H1 (cell line): ENCODE data around the gene AIG1.

Experiments
- BACH1 ChIP-seq: IDR thresholded peaks from 2 replicates; pipeline ENCODE4 v1.6.1; 2012; ENCODE audit warnings: low read length, improper control_type of control experiment
- CHD2 ChIP-seq: IDR thresholded peaks from 2 replicates; pipeline ENCODE4 v1.6.1; 2012; ENCODE audit warnings: low read length, improper control_type of control experiment
- EP300 ChIP-seq, 2 experiments: IDR thresholded peaks; 1 replicate in 1 of 2; 2 replicates in 1 of 2; pipeline ENCODE4 v1.6.1; 2011 to 2012; ENCODE audit warnings: low read depth in 2 of 2, low read length in 2 of 2, mild to moderate bottlenecking in 2 of 2, borderline replicate concordance in 1 of 2, inconsistent platforms in 1 of 2, moderate library complexity in 1 of 2
- EZH2 ChIP-seq: fragments of 200-600 bp; sonication (generic); IDR thresholded peaks from 2 replicates; pipeline ENCODE4 v1.7.1; 2012; ENCODE audit warnings: low read depth, mild to moderate bottlenecking, moderate library complexity, low read length, inconsistent platforms; ENCODE audit not compliant: severe bottlenecking
- POLR2A ChIP-seq, 2 experiments: IDR thresholded peaks; 1 replicate in 1 of 2; 2 replicates in 1 of 2; pipeline ENCODE4 v1.6.1; 2011; ENCODE audit warnings: low read depth in 2 of 2, low read length in 2 of 2, mild to moderate bottlenecking in 2 of 2; ENCODE audit errors: control extremely low read depth in 1 of 2
- SIN3A ChIP-seq, 2 experiments: IDR thresholded peaks in 1 of 2; conservative IDR thresholded peaks in 1 of 2; 2 replicates each; pipeline ENCODE4 v1.6.1; 2011 to 2012; ENCODE audit warnings: low read length in 2 of 2, improper control_type of control experiment in 1 of 2, low read depth in 1 of 2, mild to moderate bottlenecking in 1 of 2
- SP4 ChIP-seq: IDR thresholded peaks from 2 replicates; pipeline ENCODE4 v1.6.1; 2012; ENCODE audit warnings: low read length, inconsistent platforms
- TF ChIP-seq, protein P1 (sequence below): IDR thresholded peaks from 2 replicates; pipeline ENCODE4 v1.6.1; 2012; ENCODE audit warnings: inconsistent platforms
- TF ChIP-seq, protein P2 (sequence below), 3 experiments: IDR thresholded peaks; 1 replicate in 2 of 3; 2 replicates in 1 of 3; pipeline versions ENCODE4 v1.5.1 to v1.6.1; 2011; ENCODE audit warnings: low read length in 3 of 3, mild to moderate bottlenecking in 3 of 3, inconsistent platforms in 2 of 3, low read depth in 1 of 3, moderate library complexity in 1 of 3; ENCODE audit not compliant: insufficient read depth in 1 of 3; ENCODE audit errors: control extremely low read depth in 1 of 3
- TF ChIP-seq, protein P3 (sequence below): IDR thresholded peaks from 2 replicates; pipeline ENCODE4 v1.6.1; 2012; ENCODE audit warnings: inconsistent platforms

DNA sequence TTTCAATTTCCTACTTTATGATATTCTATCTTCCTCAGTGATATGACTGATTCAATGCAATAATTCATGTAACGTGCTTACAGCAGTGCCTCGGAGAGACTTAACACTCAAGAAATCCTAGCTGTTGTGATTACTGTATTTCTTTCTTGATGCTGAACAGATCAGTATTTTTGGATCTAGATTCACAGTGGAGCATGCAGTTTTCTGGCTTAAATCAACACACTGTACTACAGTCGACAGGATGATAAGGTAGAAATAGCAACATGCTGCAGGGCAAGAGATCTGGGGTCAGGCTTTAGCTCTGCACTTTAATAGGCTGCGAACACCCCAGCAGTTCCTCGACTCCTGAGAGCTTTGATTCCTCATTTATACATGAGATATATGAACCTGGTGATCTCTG lies 161.0 kb downstream of the AIG1 start:
- TF ChIP-seq, protein P1, sequence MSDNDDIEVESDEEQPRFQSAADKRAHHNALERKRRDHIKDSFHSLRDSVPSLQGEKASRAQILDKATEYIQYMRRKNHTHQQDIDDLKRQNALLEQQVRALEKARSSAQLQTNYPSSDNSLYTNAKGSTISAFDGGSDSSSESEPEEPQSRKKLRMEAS, result no peak
- TF ChIP-seq EP300 (IDR thresholded peaks at IDR 0.05; ENCODE audit: borderline replicate concordance in 1 of 2, low read depth in 2 of 2, low read length in 2 of 2) (no peak), SP4 (no peak), POLR2A (IDR thresholded peaks at IDR 0.05; ENCODE audit: control extremely low read depth in 1 of 2, low read depth in 2 of 2, low read length in 2 of 2) (no peak), SIN3A (conservative IDR thresholded peaks at IDR 0.05 in 1 of 2, IDR thresholded peaks at IDR 0.05 in 1 of 2; ENCODE audit: low read depth in 1 of 2, low read length in 2 of 2) (no peak), CHD2 (no peak), BACH1 (no peak), EZH2 (no peak)
- TF ChIP-seq, protein P2, sequence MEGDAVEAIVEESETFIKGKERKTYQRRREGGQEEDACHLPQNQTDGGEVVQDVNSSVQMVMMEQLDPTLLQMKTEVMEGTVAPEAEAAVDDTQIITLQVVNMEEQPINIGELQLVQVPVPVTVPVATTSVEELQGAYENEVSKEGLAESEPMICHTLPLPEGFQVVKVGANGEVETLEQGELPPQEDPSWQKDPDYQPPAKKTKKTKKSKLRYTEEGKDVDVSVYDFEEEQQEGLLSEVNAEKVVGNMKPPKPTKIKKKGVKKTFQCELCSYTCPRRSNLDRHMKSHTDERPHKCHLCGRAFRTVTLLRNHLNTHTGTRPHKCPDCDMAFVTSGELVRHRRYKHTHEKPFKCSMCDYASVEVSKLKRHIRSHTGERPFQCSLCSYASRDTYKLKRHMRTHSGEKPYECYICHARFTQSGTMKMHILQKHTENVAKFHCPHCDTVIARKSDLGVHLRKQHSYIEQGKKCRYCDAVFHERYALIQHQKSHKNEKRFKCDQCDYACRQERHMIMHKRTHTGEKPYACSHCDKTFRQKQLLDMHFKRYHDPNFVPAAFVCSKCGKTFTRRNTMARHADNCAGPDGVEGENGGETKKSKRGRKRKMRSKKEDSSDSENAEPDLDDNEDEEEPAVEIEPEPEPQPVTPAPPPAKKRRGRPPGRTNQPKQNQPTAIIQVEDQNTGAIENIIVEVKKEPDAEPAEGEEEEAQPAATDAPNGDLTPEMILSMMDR (IDR thresholded peaks at IDR 0.05; ENCODE audit: control extremely low read depth in 1 of 3, insufficient read depth in 1 of 3, low read depth in 1 of 3, low read length in 3 of 3), result no peak
- TF ChIP-seq, protein P3, sequence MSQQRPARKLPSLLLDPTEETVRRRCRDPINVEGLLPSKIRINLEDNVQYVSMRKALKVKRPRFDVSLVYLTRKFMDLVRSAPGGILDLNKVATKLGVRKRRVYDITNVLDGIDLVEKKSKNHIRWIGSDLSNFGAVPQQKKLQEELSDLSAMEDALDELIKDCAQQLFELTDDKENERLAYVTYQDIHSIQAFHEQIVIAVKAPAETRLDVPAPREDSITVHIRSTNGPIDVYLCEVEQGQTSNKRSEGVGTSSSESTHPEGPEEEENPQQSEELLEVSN, result no peak
